NCI-H1048 (cell line): Measurements from ENCODE around the gene CDH10.

Experiments used
- DNase-seq: peaks from one replicate; lab custom pipeline; 2025; lab: John Stamatoyannopoulos, UW

Gene CDH10

DNA sequence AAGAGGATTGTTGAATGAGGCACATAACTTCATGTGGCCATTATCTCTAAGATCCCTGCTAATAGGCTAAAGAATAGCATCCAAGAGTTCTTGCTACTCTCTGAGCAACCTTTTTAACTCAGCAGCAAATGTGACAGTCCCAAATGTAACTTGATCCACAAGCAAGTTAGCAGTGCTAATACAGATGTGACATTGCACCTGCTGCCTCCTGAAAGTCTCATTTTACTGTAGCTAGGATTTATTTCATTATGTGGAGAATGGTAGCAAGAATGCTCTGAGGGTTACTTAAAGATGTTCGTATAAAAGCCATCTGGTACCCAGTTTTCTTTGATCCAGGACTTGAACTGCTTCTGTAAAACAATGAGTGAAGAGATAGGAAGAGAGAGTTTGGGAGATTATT, 45.8 kb downstream of the CDH10 start:
- no peak for DNase-seq

DNA sequence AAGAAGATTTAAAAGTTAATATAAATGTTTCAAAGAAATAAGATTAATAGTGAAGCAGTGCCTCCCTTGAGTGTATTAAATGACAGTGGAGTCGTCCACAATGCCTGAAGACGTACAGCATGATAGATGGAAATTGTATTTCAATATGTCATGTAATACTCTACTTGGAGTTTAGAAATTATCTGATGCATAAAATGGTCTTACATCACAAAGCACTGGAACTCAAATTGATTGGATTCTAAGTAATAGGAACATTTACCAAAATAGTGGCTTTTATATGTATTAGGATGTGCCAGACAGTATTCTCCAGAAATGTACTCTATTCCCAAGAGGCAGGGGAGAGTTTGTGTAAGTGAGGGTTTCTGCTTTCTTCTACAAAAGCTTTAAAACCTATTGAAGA, 49.4 kb downstream of the CDH10 start:
- DNase-seq, result no peak

DNA sequence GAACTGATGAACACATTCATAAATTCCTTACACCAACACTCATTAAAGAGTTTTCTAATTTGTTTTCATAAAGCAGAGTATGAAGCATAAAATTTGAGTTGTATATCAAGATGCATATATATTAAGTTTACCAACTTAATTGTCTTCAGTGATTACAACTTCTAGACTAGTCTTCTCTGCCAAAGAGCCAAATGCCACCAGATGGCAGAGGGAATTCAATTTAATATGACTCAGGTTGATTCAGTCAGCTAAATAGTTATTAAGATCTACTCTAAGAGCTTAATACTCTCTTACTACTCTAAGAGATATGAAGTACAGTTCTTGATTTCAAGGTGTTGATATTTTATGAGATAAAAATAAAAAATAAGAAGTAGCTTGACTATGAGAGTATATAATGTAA, 53.4 kb downstream of the CDH10 start:
- DNase-seq, result no peak

- DNase-seq, result no peak
These were observed 55.2 kb downstream of the CDH10 start for GRCh38 chr5:24589566-24589965.

- no peak for DNase-seq
These were observed 59.0 kb downstream of the CDH10 start for GRCh38 chr5:24585751-24586150.

- no peak for DNase-seq
These were observed 73.5 kb downstream of the CDH10 start for GRCh38 chr5:24571302-24571701.

DNA sequence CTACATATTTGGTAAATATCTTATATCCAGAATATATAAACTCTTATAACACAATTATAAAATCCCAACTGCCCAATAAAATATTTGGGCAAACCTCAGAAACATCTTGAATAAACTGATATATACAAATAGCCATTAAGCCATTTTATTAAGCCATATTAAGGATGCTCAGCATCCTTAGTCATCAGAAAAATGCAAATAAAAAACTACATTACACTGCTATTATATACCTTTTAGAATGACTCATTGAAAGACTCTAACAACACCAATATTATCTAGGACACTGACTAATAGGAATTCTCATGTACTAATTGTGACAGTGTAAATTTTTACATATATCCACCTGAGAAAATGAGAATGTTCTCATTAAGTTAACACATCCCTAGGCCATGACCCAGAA, 77.8 kb downstream of the CDH10 start:
- no peak for DNase-seq

GRCh38 chr5:24555229-24555628, 89.5 kb downstream of the CDH10 start:
- DNase-seq, result no peak

DNA sequence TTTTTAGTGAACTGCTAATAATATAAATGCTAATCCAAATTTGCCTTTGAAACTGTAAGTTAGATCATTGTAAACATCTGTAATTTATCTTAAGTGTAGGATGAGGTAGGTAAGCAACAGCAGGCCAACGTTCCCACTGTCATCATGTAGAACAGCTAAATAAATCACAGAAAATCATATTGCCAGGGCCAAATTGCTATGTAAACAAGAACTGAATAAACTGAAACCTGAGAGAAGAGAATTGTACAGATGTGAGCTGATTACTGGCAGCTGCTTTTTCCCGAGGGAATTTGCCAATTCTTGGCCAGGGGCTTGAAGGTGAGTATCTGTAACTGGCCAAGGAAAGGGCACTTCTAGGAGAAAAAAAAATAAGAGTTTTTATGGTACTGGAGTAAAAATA, 97.6 kb downstream of the CDH10 start:
- no peak for DNase-seq

DNA sequence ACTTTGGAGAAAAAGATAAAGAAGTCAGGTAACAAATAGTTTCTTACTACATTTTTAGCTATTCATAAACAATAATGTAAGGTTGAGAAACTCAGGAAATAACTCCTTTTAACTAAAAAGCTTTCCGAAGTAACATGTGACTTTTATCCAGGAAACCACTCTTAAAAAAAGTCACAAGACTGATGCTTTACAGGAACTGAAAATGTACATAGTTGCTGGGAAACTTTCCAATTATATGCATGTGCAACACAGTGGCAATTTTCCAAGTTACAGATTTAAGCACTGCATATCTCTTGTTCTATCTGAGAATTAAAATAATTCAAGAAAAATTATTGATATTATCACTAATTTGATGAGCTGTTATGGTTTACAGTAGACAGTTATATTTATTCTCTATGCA, 105.2 kb downstream of the CDH10 start:
- no peak for DNase-seq

DNA sequence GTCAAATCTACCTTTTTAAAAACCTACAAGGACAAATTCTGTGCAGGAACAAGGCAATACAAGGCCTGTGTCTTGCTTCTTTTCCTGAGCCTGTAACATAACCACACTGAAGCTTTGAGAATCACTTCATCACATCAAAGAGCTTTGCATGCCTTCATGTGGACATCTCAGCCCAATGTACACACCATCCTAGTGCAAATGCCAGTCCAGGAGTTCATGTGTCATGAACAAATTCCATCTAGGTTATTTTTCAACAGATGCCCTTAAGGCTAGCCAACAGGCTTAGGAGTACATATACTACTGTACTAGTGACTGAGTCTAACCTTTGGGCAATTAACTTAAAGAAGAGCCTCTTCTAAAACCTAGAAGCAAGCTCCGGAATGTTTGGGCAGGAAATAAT, 106.4 kb downstream of the CDH10 start:
- DNase-seq, result no peak

GRCh38 chr5:24535646-24536045, 109.1 kb downstream of the CDH10 start:
- DNase-seq, result no peak

GRCh38 chr5:24530906-24531305, 113.9 kb downstream of the CDH10 start:
- no peak for DNase-seq

DNA sequence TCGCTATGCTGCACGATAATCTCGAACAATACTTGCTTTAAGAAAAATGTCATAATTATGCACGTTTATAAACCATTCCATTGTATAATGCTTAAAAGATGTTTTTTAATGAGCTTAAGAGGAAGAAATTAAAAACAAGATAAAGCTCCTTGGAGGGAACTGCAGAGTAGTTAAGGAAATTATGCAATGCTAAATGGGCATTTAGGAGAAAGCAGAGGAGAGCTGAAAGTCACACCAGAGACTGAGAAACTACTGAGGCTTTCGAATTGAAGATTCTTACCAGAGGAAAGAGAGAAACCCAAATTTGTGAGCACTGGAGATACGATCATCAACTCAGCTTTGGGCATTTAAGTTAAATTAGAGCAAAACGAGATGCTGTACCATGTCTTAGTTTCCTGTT, 119.4 kb downstream of the CDH10 start:
- no peak for DNase-seq

DNA sequence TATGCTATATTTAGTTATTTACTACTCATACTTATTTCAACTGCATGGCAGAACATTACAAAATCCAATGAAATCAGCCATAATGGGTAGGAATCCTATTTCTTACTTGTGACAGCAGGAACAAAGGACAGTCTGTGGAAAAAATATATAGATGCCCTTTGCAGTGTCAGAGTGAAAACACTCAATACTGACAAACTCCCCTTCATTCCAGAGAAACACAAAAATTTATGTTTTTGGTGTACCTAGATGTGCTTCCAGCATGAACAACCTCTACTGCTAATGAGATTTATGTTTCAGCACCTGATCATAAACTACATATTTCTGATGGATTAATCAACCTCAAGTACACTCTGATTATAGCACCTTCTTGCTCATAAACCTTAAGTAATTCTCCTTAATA, 132.4 kb downstream of the CDH10 start:
- DNase-seq, result no peak

DNA sequence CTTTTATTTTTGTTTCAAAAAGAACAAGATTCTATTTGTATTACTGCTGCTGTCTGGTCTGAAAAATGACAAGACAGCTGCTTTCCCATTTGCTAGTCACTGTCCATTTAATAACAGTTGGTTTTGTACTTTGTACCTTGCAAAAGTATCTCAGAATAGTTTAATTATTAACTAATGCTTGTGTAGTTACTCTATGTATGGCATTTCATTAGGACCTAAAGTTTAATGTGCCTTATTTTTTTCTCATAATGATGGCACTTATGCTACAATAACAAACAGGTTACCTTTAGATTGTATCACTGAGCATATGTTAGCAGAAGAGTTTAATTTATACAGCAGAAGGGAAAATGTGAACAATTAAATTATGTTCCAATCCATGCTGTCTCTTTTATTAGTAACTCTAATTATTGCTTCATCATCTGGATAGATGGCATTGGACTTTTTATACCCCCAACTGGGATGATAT, 134.2 kb downstream of the CDH10 start:
- no peak for DNase-seq

DNA sequence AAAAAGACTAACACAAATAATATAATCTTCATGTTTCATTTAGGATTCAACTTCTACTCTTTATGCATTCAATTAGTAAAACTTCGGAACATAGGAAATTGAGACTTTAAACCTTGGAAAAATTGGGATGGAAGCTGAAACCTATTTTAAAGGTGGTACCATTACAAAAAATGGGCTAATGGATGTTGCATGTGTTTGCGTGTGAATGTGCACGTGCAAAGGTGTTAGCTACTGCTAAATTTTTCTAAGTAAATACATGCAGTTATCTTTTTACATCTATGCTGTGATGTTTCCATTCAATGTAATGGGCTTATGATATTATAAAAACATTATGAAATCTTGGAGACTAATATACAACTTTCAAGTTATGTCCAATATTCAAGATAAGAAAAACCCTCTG, 134.8 kb downstream of the CDH10 start:
- no peak for DNase-seq

GRCh38 chr5:24505258-24505657, 139.5 kb downstream of the CDH10 start:
- DNase-seq, result no peak

GRCh38 chr5:24497591-24498157, 147.1 kb downstream of the CDH10 start:
- DNase-seq, result no peak

DNA sequence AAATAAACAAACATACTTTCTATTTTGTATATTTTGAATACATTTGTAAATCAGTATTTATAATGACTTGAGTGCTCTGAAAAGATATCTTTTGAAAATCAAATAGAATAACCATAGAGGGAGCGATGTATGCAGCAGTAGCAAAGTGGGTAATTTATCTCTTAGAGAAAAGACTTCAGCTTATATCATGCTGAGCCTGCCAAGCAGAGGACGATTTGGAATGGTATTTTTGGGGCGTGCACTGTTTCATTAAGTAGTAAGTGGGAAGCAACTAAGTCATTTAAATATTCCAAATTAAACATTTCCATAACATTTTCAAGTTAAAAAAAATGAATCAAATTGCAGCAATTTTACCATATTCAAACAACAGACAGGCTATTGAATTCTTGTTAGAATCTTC, 147.6 kb downstream of the CDH10 start:
- no peak for DNase-seq

- no peak for DNase-seq
These were observed 148.5 kb downstream of the CDH10 start for GRCh38 chr5:24496268-24496667.

- no peak for DNase-seq
These were observed 152.5 kb downstream of the CDH10 start for GRCh38 chr5:24492229-24492628.

- DNase-seq, result no peak
These were observed 153.3 kb downstream of the CDH10 start for GRCh38 chr5:24491490-24491889.

DNA sequence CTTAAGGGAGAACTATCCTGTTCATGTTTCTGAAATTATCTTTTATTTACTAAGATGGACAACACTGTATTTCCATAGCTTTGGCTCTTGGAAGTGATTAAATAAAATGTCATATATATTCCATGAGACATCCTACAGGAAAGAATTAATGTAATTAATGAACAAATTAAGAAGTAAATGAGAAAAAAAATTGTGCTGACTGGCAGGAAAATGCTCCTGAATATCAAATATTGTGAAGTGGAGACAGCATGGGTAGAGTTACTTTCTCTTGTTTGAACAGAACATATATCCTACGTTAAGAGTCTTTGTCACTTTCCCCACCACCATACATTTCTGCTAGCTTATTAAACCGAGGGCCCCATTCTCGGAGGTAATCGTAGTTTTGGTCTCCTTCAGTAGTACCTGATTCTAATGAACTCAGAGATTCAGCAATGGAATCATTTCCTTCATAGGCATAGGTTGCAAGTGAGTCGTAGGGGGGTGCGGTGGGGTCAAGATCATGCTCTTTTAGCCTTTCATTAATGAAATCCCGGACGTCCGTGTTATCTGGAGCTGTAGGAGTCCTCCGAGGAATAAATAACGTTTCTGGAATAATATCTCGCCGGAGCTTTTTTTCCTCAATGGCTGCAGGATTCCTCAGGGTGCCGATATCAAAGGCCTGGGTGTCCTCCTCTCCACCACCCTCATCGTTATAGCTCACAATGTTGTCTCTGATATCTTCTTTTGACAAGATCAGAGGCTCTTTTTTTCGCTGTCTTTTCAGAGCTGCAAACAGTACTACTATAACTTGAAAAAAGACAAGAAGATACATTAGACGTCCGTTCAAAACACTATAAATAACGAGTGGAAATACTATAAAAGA, 157.2 kb downstream of the CDH10 start:
- DNase-seq, result no peak
